Right renal pelvis (tissue), 4 donors: Measurements from ENCODE around the gene TSR2. TPM values are rescaled to one million over a fixed set of nuclear protein-coding genes. Genes with fewer than 3 reads are reported as not detected.
"Not testable (repeated sequence)": the region's sequence is repeated elsewhere in the genome, so short reads cannot be mapped to it uniquely, and the experiment has no call there.

Experiments
- DNase-seq, 4 donors: peaks; one replicate each; pipeline ENCODE4 v3.0.0-alpha.2; 2013; ENCODE audit warnings: low read depth in 4 of 4, low spot score in 3 of 4, missing footprints in 1 of 4
- polyA plus RNA-seq, 4 donors: library from polyadenylated mRNA; unstranded; fragments of 120-200 nt; gene quantifications; one replicate each; pipeline ENCODE4 v1.2.1, GENCODE V29; 2013; ENCODE audit not compliant: insufficient read length in 4 of 4

Gene TSR2
- polyA plus RNA-seq, 4 donors = 53.5 to 57.2 (median 56.1) TPM

DNA sequence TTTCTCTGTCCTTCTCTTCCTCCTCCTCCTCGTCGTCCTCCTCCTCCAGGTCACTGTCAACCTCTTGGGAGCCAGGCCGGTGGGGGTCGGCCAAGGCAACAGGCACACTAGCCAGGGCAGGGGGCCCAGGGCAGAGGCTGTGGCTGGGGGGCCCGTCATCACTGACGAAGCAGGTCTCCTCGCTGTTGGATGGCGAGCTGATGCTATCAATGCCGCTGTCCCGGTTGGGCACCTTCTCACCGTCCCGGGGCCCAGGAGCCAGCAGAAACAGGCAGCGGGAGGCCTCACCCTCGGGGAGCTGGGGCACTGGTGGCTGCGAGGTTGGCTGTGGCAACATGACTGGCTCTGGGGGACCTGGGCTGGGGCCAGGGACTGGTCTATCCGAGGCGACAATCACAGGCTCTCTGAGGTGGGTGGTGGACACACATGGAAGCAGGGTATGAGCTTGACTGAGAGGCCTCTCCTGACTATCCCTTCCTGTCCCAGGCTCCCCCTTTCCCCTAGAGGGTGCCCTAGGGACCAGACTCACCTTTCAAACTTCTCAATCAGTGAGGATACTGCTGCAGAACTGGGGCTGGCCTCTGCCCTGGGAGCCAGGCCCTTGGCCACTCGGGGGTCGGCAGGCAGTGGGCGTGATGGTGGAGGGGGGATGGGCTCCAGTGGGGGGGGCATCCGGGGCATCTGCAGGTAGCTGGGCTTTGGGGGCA, 30.0 kb downstream of the TSR2 start:
- no peak for DNase-seq

DNA sequence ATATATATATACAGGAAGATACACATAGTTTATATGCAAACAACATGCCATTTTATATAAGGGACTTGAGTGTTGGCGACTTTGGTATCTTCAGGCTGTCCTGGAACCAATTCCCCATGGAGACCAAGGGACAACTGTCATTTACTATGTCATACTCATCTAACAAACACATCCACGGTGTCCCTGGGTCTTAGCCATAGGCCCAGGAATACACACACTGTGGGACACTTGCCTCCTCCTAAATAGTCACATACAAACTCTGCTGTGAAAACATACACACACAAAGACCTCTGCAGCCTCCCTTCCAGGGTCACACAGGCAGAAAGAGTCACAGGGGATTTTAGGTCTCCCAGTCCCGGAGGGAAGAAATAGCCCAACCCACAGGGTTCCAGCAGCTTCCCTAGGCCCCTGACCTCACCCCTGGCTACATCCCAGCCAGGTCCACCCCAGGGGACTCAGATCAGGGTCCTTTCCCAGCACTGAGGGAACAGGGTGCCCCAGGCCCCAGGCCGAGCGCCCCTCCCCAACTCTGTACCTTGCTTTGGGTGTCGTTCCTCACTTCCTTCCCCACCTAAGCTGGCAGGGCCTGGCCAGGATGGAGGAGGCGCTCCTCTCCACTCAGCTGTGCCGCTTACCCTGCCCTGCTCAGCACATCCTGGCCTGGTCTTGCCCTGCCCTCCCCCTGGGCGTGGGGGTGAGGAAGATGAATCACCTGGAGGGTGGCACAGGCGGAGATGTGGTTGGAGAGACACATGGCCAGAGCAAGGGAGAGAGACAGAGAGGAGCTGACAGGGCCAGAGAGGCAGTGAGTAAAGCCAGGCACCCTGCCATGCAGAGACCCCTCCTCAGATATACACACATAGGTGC, 34.0 kb downstream of the TSR2 start:
- no peak for DNase-seq

DNA sequence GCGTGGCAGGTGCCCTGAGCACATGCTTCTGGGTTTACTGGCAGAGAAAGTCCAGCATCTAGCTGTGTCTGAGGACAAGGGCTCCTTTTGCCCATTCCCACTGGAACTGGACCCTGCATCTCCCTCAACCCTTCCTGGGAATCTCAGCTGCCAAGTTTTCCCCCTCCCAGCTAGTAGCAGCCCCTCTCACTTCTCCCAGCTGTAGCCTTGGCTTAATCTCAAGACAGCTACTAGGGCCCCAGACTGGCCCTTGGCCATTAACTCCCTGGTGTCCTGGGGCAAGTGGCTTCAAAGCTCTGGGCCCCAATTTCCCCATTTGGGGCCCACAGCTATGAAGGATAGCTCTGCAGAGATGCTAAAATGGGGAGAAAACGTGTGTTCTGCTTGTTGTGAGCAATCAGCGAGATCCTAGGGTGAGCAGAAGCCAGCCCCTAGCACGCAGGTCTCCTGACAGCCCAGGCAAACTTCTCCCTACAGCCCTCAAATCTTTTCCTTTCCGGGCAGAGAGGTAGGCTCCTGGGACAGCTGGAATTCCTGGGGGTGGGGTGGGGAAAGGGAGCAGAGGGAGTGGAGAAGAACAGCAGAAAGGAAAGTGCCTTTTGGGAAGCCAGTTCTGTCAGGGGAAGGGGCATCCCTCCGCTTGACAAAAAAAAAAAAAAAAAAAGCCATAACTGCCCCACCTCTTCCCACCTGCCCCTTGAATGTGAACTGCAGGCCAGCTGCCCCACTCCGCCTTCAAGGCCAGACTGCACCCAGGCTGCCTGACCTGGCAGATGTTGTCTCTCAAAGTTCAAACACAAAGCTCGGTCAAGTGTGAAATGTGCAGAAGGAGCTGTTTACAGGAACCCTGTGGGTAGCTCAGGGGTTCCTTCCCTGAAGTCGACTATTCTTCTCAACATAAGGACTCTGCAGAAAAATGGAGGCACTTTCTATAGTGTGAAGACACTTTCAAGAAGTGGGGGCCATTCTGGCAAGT, 39.2 kb downstream of the TSR2 start:
- DNase-seq = no peak

DNA sequence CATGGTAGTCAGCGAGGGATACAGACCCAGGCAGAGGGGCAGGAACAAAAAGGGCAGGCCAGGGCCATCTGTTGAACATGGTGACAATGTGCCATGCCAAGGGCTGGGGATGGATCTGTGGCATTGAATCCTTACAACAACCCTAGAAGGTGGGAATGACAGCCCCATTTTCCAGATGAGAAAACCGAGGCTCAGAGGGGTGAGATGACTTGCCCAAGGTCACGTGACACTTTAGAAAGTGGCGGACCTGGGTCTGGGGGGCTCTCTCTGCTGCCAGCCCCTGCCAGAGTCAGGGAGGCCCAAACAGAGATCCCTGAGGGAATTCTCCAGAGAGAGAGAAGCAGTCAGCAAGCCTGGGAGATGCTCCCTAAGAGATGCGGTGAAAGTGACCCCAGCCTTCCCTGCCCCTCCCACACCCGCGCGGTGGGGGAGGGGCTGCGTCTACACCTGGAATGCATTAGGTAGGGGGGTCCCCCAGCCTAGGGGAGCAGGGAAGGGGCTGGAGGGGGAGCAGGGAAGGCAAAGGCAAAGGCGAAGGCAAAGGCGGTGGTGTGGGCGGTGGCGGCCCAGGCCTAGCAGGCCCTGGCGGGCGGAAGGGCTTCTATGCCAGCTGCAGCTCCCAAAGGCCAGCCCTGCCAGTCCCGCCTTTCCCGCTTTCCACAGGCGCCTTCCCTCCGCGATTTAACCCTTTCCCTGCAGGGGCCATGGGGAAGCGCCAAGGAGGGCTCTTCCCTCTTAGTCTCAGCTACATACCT, 42.8 kb downstream of the TSR2 start:
- no peak for DNase-seq

DNA sequence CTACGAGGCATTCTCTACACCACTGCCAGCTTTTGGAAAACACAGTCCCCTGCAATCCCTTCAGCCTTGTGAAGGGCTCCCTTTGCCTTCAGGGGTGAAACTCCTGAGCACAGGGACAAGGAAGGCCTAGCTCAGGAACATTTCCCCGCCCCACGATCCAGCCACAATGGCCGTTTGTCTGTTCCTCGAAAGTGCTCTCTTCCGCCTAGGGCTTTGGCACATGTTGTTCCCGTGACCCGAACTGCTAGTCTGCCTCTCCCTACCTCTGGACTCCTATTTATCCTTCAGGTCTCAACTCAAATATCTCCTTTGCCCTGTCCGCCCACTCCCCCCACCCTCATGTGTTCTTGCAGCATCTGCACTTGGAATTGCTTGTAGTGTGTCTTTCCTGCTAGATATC, 43.7 kb downstream of the TSR2 start:
- no peak for DNase-seq

DNA sequence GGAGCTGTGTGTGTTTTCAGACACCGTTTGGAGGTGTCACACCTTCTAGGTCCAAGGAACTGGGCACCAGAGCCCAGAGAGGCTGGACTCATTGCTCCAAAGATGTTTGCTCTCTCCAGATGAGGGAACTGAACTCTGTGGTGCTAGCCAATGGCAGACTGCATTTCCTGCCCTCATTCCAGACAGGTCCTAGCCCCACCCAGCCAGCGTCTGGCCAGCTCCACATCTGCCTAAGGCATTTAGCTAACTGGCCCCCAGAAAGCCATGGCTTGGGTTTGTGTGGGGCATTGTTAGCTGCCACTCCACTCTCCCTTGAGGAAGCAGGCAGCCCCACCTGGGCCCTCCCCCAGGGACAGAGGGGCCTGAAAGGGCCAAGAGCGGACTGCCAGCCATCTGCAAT, 44.5 kb downstream of the TSR2 start:
- no peak for DNase-seq

DNA sequence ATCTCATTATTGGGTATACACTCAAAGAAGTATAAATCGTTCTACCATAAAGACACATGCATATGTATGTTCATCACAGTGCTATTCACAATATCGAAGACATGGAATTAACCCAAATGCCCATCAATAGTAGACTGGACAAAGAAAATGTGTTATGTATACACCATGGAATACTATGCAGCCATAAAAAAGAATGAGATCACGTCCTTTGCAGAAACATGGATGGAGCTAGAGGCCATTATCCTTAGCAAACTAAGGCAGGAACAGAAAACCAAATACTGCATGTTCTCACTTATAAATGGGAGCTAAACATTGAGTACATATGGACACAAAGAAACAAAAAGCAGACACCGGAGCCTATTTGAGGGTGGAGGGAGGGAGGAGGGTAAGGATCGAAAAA, 49.6 kb downstream of the TSR2 start:
- not testable (repeated sequence) for DNase-seq

DNA sequence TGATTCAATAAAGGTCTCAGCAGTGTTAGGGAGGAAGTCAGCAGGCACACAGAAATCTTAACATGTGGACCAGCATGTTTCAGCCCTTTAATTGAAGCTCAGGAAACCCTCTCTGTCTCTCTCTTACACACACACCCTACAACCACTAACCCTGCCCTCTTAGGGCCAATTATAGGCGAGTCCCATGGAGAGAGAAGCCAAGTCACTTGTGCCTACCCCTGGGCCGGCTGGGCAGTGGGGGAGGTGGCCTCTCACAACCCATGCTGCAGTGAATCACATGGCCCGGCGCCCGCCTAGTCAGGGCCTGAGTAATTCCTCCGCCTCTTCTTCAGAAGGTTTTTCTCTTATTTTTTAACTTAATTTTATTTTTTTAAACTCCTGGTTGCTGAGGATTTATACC, 52.1 kb downstream of the TSR2 start:
- DNase-seq = no peak

DNA sequence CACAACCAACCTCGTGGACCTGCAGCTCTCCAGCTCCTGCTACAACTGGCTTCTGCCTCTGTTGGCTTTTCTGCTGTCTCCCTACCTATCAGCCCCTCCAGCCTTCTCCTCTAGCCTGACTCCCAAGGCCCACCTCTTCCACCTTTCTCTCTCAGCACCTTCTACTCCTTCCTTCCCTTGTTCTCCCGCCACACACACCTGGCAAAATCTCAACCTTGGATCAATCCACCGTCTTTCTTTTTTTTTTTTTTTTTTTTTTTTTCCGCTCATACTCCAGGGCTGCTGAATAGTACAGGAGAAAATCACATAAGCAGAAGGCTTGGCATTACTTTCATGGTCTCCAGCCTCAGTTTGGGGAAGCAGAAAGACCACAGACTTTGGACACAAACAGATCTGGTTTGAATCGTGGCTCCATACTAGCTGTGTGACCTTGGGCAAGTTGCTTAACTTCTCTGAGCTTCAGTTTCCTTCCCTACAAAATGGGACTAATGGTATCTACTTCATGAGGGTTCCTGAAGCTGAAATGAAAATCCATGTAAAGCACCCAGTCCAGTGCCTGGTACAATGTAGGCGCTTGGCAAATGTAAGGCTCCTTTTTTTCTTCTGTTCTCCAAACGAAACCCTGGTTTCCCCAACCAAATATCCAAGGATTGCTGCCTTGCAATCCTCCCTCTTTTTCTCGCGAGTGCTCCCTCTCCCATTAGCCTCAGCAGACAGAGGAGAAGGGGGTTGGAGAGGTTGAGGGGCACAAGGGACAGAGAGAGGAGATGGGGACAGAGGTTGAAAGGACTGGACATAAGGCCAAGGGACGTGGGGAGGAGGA, 54.2 kb downstream of the TSR2 start:
- no peak for DNase-seq

Other genes starting within 250 kb of the TSR2 start
- 1 to 10 TPM; 3.9 to 5.1 (median 4.5) TPM for gene WNK3, start 82.4 kb upstream of the TSR2 start, polyA plus RNA-seq
- 10 to 100 TPM; 18.7 to 22.7 (median 19.4) TPM for gene FGD1, start 55.8 kb downstream of the TSR2 start, polyA plus RNA-seq
- 10 to 100 TPM; 13.5 to 18.0 (median 14.4) TPM for gene GNL3L, start 89.8 kb downstream of the TSR2 start, polyA plus RNA-seq